ENCODE data around the gene MCF2L. TPM values are rescaled to one million over a fixed set of nuclear protein-coding genes. Genes with fewer than 3 reads are reported as not detected.

Gene MCF2L
- total RNA-seq, 2 experiments from 2014 or later: 1.6 to 2.8 TPM

DNA sequence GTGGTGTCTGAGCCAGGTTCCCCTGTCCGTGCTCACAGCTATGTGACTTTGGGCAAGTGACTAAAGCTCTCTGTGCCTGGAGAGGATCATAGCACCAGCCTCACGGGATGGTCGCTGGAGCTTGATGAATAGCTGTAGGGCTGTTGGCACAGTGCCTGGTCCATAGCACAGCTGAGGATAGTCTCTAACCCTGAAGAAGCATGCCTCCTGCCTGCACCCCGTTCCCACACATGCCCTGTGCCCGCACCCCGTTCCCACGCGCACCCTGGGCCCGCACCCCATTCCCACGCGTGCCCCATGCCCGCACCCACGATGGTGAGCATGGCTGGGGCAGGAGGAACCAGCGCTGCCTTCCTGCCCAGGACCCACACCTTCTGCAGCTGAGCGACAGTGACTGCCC, 72.9 kb downstream of the MCF2L start:
- Mint-ChIP-seq H3K4me3 (no peak overlapping the region), H3K9me3 (ENCODE audit: low read depth) (no peaks in the 10 kb centered on the region), H3K27ac (no peak overlapping the region), H3K36me3 (no peaks in the 10 kb centered on the region), H3K4me1 (no peaks in the 10 kb centered on the region), H3K27me3 (no peaks in the 10 kb centered on the region)
- no peak for DNase-seq
- ATAC-seq: no peak
- CTCF ChIA-PET: no interaction called here

DNA sequence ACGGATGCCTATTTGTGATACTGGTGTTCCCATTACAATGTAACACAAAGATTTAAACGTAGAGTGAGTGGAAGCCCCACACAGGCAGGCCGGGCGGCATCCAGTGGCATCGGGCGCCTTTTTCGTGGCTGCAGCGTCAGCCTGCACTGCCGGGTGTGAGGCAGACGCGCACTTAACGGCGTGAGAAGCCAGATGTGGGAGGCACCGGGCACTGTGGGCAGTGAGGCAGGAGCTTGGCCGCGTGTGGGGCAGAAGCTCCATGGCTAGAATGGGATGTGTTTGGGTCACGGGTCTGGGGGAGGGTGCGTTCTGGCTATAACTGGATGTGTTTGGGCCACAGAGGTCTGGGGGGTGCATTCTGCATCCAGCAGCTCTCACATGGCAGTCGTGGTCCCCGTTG, 73.4 kb downstream of the MCF2L start:
- DNase-seq (no peak), ATAC-seq (no peak)
- H3K4me3 Mint-ChIP-seq: no peak overlapping the region
- no peaks in the 10 kb centered on the region for H3K36me3 Mint-ChIP-seq
- no peak overlapping the region for H3K27ac Mint-ChIP-seq
- H3K9me3 Mint-ChIP-seq (ENCODE audit: low read depth): no peaks in the 10 kb centered on the region
- CTCF ChIA-PET: no interaction called here
- no peaks in the 10 kb centered on the region for H3K27me3 Mint-ChIP-seq
- no peaks in the 10 kb centered on the region for H3K4me1 Mint-ChIP-seq

GRCh38 chr13:113043001-113043630, 74.1 kb downstream of the MCF2L start:
- ATAC-seq (no peak), DNase-seq (no peak)
- Mint-ChIP-seq H3K9me3 (ENCODE audit: low read depth) (no peaks in the 10 kb centered on the region), H3K4me3 (no peak overlapping the region), H3K4me1 (no peaks in the 10 kb centered on the region), H3K27ac (no peak overlapping the region), H3K36me3 (no peaks in the 10 kb centered on the region), H3K27me3 (no peaks in the 10 kb centered on the region)
- CTCF ChIA-PET: no interaction called here

GRCh38 chr13:113043931-113044330, 74.9 kb downstream of the MCF2L start:
- no peaks in the 10 kb centered on the region for H3K9me3 Mint-ChIP-seq (ENCODE audit: low read depth)
- H3K27me3 Mint-ChIP-seq: no peaks in the 10 kb centered on the region
- H3K4me1 Mint-ChIP-seq: no peaks in the 10 kb centered on the region
- CTCF ChIA-PET: no interaction called here
- ATAC-seq (no peak), DNase-seq (no peak)
- no peak overlapping the region for H3K27ac Mint-ChIP-seq
- no peaks in the 10 kb centered on the region for H3K36me3 Mint-ChIP-seq
- no peak overlapping the region for H3K4me3 Mint-ChIP-seq

GRCh38 chr13:113044391-113045114, 75.5 kb downstream of the MCF2L start:
- Mint-ChIP-seq H3K27ac (no peak overlapping the region), H3K4me1 (no peaks in the 10 kb centered on the region), H3K36me3 (no peaks in the 10 kb centered on the region), H3K4me3 (no peak overlapping the region), H3K9me3 (ENCODE audit: low read depth) (no peaks in the 10 kb centered on the region), H3K27me3 (no peaks in the 10 kb centered on the region)
- CTCF ChIA-PET: no interaction called here
- DNase-seq (no peak), ATAC-seq (no peak)

DNA sequence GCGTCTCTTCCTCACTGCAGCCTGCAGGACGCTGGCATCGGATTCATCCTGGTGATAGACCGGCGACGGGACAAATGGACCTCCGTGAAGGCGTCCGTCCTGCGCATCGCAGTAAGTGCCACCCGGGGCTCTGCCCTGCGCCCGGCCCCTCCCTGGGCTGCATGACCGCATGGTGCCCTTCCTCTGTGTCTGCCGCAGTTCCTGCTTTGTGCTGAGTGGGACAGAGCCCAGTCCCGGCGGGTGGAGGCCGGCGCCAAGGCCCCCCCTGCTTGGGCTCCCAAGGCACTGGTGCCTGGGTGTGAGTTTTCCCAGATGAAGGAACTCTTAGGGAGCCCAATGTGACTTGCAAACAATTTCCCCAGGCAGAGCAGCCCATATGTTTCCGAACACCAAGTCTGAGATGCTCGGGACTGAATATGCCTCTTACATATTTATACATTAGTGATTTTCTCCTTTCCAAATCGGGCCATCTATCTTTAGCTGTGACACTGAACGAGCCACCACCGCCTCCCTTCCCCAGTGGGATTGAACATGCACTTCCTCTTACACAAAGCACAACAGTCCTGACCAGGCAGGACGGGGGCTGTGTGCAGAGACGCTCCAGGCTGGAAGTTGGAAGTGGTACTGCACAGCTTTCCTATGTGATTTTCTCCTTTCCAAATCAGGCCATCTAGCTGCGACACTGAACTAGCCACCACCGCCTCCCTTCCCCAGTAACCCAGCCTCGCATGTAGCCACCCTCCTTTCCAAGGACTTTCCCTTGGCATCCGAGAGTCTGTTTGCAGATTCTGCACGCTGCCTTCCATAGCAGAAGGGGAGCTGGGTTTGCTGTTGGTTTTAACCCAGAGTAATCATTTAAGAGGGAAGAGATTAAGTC, 76.5 kb downstream of the MCF2L start:
- ATAC-seq: no peak
- Mint-ChIP-seq H3K27ac (no peak overlapping the region), H3K9me3 (ENCODE audit: low read depth) (no peaks in the 10 kb centered on the region), H3K4me3 (no peak overlapping the region), H3K27me3 (no peaks in the 10 kb centered on the region), H3K4me1 (no peaks in the 10 kb centered on the region), H3K36me3 (no peaks in the 10 kb centered on the region)
- no peak for DNase-seq
- CTCF ChIA-PET: no interaction called here

- H3K27ac Mint-ChIP-seq: no peak overlapping the region
- no peaks in the 10 kb centered on the region for H3K9me3 Mint-ChIP-seq (ENCODE audit: low read depth)
- H3K36me3 Mint-ChIP-seq: no peaks in the 10 kb centered on the region
- H3K27me3 Mint-ChIP-seq: no peaks in the 10 kb centered on the region
- ATAC-seq (no peak), DNase-seq (no peak)
- H3K4me3 Mint-ChIP-seq: no peak overlapping the region
- CTCF ChIA-PET: no interaction called here
- no peaks in the 10 kb centered on the region for H3K4me1 Mint-ChIP-seq
Observed at GRCh38 chr13:113046128-113046882, 77.3 kb downstream of the MCF2L start.

GRCh38 chr13:113046883-113047244, 77.8 kb downstream of the MCF2L start:
- CTCF ChIA-PET: no interaction called here
- no peak for DNase-seq
- H3K4me1 Mint-ChIP-seq: no peaks in the 10 kb centered on the region
- no peaks in the 10 kb centered on the region for H3K27me3 Mint-ChIP-seq
- H3K36me3 Mint-ChIP-seq: no peaks in the 10 kb centered on the region
- ATAC-seq: no peak
- H3K9me3 Mint-ChIP-seq (ENCODE audit: low read depth): no peaks in the 10 kb centered on the region
- H3K4me3 Mint-ChIP-seq: no peak overlapping the region
- H3K27ac Mint-ChIP-seq: no peak overlapping the region

GRCh38 chr13:113047587-113047986, 78.6 kb downstream of the MCF2L start:
- H3K4me3 Mint-ChIP-seq: no peak overlapping the region
- no peaks in the 10 kb centered on the region for H3K36me3 Mint-ChIP-seq
- DNase-seq (no peak), ATAC-seq (no peak)
- H3K9me3 Mint-ChIP-seq (ENCODE audit: low read depth): no peaks in the 10 kb centered on the region
- CTCF ChIA-PET: no interaction called here
- H3K4me1 Mint-ChIP-seq: no peaks in the 10 kb centered on the region
- no peak overlapping the region for H3K27ac Mint-ChIP-seq
- H3K27me3 Mint-ChIP-seq: no peaks in the 10 kb centered on the region

DNA sequence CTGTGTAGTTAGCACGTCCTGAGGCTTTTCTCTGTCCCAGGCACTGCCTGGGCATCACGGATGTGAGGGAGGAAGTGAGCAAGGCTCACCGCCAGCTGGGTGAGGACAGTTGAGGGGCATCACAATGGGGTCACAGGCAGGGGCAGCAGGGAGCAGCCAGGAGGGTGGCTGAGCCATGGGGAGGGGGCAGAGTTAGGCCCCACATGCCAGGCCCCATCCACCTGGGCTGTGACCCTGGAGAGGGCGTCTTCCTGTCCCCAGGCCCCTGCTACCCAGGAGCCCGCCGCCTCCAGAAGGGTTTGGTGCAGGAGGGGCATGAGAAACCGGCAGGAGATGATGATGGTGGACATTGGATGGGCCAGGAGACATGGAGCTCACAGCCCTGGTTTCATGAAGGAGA, 79.8 kb downstream of the MCF2L start:
- DNase-seq: no peak
- Mint-ChIP-seq H3K4me1 (no peaks in the 10 kb centered on the region), H3K4me3 (no peak overlapping the region), H3K27me3 (no peaks in the 10 kb centered on the region), H3K9me3 (ENCODE audit: low read depth) (no peaks in the 10 kb centered on the region), H3K36me3 (no peaks in the 10 kb centered on the region), H3K27ac (no peak overlapping the region)
- no peak for ATAC-seq
- CTCF ChIA-PET: no interaction called here

- Mint-ChIP-seq H3K4me3 (no peak overlapping the region), H3K27me3 (no peaks in the 10 kb centered on the region), H3K36me3 (no peaks in the 10 kb centered on the region), H3K9me3 (ENCODE audit: low read depth) (no peaks in the 10 kb centered on the region), H3K4me1 (no peaks in the 10 kb centered on the region), H3K27ac (no peak overlapping the region)
- ATAC-seq (no peak), DNase-seq (no peak)
- CTCF ChIA-PET: no interaction called here
Observed at GRCh38 chr13:113049521-113049941, 80.5 kb downstream of the MCF2L start.

DNA sequence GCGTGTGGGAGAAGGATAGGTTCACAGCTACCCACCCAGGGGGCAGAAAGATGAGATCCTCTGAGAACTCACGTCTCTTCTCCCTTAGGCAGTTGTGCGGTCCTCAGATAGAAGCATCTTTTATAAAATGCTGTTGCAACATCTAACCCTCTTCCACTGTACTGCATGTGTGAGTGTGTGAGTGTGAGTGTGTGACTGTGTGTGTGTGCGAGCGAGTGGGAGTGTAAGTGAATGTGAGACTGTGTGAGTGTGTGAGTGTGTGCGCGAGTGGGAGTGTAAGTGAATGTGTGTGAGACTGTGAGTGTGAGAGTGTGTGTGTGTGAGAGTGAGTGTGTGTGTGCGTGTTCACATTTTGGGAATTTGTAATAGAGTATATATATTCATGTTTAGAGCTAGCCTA, 81.0 kb downstream of the MCF2L start:
- Mint-ChIP-seq H3K27me3 (no peaks in the 10 kb centered on the region), H3K9me3 (ENCODE audit: low read depth) (no peaks in the 10 kb centered on the region), H3K4me3 (no peak overlapping the region), H3K36me3 (no peaks in the 10 kb centered on the region), H3K27ac (no peak overlapping the region), H3K4me1 (no peaks in the 10 kb centered on the region)
- DNase-seq (no peak), ATAC-seq (no peak)
- CTCF ChIA-PET: no interaction called here

GRCh38 chr13:113050734-113051431, 81.9 kb downstream of the MCF2L start:
- CTCF ChIA-PET: no interaction called here
- ATAC-seq: no peak
- H3K27me3 Mint-ChIP-seq: no peaks in the 10 kb centered on the region
- H3K27ac Mint-ChIP-seq: no peak overlapping the region
- H3K36me3 Mint-ChIP-seq: no peaks in the 10 kb centered on the region
- DNase-seq: no peak
- no peaks in the 10 kb centered on the region for H3K9me3 Mint-ChIP-seq (ENCODE audit: low read depth)
- no peak overlapping the region for H3K4me3 Mint-ChIP-seq
- no peaks in the 10 kb centered on the region for H3K4me1 Mint-ChIP-seq
